IMR-90 (cell line): ENCODE results near the gene MMP14.

ENCODE experiments used
- POLR2A ChIP-seq: IDR thresholded peaks from 2 replicates; pipeline ENCODE4 v1.6.1; 2012; ENCODE audit warnings: mild to moderate bottlenecking, low read depth, low read length
- TF ChIP-seq, protein P1 (sequence below): conservative IDR thresholded peaks from 2 replicates; pipeline ENCODE4 v1.5.1; 2012; ENCODE audit warnings: mild to moderate bottlenecking, low read depth, low read length, improper control_type of control experiment

DNA sequence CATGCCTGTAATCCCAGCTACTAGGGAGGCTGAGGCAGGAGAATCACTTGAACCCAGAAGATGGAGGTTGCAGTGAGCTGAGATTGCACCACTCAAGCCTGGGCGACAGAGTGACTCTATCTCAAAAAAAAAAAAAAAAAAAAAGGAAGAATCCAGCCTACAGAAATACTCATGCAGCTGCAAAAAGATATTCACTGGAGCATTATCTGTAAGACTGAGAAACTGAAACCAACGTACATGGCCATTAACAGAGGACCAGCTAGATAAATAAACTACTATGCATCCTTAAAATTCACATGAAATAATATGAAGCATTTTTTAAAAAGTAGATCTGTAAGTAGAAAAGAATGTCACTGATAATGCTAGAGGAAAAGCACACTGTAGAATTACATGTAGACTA lies 24.7 kb upstream of the MMP14 start:
- no peak for TF ChIP-seq POLR2A
- TF ChIP-seq, protein P1, sequence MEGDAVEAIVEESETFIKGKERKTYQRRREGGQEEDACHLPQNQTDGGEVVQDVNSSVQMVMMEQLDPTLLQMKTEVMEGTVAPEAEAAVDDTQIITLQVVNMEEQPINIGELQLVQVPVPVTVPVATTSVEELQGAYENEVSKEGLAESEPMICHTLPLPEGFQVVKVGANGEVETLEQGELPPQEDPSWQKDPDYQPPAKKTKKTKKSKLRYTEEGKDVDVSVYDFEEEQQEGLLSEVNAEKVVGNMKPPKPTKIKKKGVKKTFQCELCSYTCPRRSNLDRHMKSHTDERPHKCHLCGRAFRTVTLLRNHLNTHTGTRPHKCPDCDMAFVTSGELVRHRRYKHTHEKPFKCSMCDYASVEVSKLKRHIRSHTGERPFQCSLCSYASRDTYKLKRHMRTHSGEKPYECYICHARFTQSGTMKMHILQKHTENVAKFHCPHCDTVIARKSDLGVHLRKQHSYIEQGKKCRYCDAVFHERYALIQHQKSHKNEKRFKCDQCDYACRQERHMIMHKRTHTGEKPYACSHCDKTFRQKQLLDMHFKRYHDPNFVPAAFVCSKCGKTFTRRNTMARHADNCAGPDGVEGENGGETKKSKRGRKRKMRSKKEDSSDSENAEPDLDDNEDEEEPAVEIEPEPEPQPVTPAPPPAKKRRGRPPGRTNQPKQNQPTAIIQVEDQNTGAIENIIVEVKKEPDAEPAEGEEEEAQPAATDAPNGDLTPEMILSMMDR: no peak
